C1 segment of cervical spinal cord (tissue), 14 donors: ENCODE data around the gene SIGLEC1.

Experiments used
- DNase-seq, 14 donors: peaks; one replicate each; lab custom pipeline; 2025; lab: John Stamatoyannopoulos, UW

Gene SIGLEC1

DNA sequence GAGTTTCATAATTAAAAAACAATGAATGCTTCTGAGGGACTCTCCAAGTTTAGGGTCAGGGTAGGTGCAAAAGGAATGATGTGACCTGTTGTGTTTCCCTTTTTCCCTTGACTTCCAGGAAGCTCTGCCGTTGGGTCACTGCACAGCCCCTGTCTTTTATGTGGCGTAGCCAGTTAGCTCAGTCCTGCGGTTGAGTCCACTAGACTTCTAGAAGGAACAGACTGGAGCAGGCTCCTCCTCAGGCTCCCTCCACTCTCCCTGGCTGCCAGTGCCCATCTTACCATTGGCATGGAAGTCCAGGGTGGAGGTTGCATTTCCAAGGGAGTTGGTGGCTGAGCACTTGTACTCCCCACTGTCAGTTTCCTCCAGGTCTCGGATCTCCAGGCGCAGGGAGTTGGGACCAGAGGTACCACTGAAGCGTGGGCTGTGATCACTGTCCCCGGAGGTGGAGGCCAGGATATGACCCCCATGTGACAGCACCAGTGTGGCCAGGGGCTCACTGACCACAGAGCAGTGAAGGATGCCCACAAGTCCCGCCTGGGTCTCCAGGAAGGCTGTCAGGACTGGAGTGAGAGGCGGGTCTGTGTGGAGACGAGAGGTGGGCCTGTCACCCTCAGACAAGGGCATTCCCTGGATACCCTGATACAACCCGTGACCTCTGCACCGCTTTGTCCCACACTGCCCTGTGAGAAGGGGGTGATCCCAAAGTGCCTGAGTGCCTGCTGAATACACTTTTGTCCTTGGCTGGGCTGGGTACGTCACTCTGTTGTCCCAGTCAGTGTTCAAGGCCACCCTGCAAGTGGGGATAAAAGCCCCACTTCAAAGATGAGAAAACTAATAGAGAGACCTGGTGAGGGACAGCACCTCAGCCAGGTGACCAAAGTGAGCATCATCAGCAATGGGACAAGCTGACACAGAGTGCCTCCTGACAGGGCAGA is 11.1 kb downstream of the SIGLEC1 start:
- no peak for DNase-seq

DNA sequence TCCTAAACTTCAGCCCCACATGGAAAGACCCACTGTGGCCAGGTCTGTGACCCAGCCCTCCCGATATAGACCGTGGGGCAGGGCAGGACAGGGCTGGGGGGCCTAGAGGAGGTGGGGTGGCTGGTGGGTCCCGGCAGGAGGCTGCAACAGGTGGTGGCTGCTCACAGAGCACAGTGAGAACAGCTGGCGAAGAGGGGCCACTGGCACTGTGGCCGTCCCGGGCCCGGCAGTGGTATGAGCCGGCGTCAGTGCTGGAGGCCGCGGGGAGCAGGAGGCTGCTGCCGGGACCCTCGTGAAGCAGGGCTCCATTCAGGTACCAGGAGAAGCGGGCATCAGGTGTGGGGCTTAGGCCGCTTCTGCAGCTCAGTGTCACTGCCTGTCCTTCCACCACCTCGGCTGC is 13.4 kb downstream of the SIGLEC1 start:
- no peak for DNase-seq

DNA sequence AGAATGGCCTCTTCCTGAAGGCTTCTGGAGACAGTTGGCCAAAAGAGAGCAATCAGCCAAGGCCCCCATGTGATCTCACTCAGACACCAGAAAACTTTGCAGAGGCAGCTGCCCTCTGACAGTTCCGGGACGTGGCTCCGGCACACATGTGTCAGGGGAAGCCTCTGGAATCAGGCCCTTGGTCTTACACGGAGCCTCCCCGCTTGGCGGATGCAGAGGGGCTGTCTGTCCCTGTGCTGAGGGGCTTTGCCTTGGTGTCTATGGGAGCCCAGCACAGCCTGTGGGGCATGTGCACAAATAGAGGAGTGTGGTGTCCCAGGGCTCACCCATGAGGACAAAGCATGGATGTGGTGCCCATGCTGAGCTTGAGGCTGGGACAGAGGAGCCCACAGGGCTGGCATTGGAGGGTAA is 13.8 kb downstream of the SIGLEC1 start:
- no peak for DNase-seq

DNA sequence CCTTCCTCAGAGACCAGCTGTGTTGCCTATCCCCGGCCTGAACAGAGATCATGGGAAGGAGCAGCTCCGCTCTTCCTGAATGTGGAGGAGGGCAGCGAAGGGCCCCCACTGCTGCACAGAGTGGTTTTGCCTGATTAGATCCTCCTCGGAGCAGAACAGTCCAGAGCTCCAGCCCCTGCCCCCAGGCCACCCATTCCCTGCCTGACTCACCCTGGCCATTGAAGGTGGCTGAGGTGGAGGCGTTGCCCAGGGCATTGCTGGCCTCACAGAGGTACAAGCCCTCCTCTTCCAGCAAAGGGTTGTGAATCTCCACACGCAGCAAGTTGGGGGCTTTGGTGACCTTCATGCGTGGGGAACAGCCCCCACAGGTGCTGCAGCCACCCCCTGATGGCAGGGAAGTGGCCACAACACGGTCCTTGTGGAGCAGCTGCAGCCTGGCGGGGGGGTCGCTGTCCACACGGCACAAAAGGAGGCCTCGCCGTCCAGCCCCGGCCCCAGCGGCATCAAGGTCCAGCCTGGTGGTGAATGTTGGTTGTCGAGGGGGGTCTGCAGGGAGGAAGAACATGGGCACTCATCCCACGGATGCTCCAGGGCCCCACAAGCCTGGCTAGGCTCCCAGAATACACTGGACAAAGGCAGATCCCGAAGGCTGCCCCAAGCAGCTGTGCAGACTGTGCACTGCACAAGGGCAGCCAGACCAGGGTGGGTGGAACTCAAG is 14.7 kb downstream of the SIGLEC1 start:
- no peak for DNase-seq

DNA sequence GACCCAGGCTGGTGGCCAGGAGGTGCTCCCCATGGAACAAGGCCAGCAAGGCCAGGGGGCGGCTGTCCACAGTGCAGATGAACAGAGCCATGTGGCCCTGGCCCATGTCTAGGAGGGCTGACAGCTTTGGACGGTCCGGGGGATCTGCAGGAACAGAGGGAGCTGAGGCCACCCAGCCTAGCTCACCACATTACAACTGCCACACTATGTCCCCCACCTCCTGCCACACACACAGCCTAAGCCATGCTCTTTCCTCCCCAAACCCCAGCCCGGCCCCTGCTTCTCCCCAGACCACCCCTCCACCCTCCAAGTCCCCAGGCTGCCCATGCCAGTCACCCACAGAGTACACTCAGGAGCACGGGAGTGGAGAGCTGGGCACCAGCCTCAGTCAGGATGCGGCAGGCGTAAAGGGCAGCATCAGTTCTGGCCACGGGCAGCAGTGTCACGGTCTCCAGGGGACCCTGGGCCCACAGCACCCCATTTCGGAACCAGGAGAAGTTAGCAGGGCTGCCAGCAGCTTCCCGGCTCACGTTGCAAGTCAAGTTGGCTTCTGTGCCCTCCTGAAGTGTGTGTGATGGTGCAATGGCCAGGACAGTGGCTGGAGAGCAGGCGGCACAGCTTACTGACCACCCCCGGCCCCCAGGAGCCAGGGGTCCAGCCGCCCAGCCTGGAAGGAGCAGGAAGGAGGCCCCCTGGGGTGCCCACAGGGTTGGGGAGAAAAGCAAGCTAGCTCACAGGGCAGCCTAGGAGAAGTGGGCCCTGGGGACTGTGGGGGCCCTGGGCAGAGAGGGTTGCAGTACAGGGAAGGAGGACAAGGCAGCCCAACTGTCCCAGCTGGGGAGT is 15.4 kb downstream of the SIGLEC1 start:
- DNase-seq: no peak

DNA sequence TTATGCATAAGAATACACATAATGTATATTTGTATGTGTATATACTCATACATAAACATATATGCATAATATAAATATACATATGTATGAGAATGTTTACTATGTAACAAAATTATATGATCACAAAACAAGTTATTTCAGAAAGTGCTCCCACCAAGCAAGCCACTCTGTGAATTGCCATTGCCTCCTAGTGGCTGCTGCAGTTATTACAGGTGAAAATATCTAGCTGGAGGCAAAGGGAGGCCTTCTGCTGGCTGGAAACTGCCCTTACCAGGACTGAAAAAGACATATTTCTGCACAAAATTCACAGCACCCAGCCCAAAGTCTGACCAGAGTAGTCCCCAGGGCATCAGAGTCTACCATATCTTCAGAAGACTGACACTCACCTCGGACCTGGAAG is 16.2 kb downstream of the SIGLEC1 start:
- DNase-seq: no peak

DNA sequence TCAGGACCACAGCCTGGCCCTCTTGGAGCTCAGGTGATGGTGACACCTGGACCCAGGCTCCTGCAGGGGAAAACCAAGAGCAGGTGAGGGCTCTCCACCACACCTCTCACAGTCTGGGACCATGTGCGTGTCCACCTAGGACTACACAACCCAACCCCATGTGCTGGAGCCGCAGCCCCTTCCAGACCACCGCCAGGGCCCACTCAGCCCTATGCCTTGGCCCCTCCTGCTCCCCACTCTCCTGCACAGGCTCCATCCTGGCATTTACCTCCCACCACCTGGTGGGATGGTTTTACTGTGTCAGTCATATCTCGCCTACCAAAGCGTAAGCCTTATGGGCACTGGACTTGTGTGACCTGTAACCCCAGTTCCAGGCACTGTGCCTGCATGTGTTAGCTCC is 17.5 kb downstream of the SIGLEC1 start:
- DNase-seq: no peak

DNA sequence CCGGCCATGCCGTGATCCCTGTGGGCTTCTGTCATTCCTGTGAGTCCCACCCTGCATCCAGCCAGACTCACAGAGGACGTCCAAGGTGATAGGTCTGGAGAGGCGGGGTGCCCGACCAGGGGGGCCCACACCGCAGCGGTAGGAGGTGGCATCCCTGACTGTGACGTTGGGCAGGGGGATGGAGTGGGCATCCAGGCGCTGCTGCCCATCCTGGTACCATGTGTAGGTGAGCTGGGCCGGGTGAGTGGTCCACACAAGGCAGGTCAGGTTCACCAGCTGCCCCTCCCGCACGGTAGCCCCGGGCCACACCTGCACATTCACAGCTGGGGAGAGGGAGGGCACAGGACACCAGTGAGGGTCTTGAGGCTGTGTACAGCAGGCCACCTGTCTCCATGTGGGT is 19.0 kb downstream of the SIGLEC1 start:
- DNase-seq: no peak

DNA sequence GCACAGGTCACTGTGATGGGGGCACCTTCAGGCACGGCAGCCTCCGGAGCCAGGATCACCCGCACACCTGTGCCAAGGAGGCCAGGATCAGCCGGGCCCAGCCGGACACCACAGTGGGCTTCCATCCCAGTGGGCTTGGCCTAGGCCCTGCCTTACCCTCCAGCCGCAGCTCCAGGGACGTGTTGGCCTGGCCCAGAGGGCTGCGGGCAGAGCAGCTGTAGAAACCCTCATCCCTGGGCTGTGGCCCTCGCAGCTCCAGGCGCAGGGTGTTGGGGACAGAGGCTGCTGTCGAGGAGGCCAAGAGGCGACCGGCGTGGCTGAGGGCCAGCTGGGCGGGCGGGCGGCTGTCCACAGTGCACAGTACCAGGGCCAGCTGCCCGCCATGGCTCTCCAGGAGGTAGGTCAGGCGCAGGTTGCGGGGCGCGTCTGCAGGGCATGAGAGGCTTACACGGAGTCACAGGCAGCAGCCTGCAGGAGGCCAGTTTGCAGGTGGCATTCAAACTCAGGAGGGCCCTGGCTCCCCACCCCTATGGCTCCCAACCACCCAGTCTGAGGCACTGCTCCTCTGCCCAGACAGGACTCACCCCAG is 19.6 kb downstream of the SIGLEC1 start:
- no peak for DNase-seq

DNA sequence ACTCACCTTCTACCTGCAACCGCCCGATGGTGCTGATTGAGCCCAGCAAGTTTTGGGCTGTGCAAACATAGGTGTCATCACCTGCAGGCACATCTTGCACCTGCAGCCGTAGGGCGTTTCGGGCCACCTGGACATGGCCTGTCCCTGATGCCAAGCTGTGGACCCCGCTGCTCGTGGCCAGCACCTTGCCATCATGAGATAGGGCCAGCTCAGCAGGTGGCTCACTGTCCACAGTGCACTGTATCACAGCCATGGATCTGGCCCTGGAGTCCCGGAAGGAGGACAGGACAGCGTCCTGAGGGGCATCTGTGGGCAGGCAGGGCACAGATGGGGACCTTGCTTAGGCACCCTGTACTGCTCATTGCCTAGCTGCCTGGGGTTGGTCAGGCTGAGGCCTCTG is 20.5 kb downstream of the SIGLEC1 start:
- DNase-seq: no peak

DNA sequence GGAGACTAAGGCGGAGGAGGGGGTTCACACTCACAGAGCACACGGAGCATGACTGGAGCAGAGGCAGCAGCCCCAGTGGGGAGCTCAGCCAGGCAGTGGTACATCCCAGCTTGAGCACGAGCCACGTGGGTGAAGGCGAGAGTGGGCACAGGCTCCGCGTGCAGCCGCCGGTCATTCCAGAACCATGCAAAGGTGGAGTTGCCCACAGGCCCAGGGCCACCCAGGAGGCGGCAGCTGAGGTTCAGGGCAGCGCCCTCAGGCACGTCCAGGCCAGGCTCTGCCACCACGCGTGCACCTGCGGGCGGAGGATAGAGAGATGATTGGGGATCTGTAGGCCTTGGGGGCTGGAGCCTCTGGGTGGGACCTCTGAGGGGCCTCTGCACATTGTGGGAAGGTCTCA is 21.1 kb downstream of the SIGLEC1 start:
- DNase-seq: no peak

DNA sequence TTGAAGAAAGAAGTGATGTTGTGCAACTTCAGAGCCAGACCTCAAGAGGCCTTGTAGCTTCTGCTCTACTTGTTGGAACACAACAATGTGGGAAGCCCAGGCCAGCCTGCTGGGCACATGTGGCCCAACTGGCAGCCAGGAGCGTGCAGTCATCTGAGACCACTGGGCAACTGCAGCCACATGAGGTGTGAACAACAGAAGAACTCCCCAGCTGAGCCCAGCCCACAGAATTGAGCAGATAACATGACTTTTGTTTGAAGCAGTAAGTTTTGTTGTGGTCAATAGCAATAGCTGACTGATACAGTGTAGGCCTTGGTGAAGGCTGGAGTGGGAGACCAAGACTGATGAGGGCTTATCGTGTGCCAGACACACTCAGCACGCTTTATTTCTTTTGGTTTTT is 22.0 kb downstream of the SIGLEC1 start:
- no peak for DNase-seq

DNA sequence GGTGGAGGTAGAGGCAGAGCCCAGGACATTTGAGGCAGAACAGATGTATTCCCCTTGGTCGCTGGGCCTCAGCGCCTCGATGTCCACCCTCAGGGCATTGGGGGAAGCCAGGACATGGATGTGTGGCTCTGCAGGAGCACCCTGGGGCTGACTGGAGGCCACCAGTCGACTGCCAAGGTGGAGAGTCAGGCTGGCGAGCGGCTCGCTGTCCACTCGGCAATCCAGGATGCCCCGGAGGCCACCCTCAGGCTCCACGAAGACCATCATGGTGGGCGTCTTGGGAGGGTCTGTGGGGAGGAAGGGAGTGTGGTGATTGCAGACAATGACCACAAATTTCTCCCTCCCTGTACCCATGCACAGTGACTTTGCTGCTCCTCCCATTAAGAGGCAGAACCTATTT is 22.4 kb downstream of the SIGLEC1 start:
- DNase-seq: no peak

DNA sequence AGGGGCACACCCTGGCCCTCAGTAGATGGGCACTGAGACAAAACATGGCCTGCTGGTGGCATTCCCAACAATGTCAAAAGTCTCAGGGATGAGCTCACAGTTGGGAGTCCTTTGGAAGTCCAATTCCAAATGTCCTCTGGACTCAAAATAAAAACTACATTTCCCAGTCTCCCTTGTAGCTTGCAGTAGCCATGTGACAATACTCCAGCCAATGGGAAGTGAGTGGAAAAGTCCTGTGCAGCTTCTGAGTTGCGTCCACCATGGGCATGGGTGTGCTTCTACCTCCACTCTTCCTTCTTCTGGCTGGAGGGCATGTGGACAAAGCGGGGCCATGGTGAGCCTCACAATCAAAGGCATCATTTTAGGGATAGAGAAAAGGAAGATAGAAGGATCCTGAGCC is 24.7 kb downstream of the SIGLEC1 start:
- DNase-seq: no peak

DNA sequence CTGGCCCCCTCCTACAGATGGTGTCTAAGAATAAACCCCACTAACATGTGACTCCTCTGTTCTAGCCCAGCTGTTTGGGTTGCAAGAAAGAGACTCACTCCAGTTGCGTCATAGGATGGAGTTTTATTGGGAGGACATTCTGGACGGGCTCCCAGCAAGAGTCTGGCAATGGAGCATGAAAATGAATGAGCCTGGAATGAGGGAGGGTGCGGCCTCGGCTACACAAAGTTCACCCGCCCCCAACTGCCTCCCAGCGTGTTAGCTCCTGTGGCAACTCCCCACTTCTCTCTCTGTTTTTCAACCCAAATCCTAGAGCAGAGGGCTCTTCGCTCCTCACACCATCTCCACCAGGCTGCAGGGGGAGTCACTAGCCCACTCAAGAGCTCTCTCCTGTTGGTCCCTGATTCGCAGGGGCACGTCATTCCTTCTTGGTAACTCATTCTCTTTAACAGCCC is 25.5 kb downstream of the SIGLEC1 start:
- DNase-seq: peak in 10 of 14 donors; percentile 8 to 70 (median 31)

DNA sequence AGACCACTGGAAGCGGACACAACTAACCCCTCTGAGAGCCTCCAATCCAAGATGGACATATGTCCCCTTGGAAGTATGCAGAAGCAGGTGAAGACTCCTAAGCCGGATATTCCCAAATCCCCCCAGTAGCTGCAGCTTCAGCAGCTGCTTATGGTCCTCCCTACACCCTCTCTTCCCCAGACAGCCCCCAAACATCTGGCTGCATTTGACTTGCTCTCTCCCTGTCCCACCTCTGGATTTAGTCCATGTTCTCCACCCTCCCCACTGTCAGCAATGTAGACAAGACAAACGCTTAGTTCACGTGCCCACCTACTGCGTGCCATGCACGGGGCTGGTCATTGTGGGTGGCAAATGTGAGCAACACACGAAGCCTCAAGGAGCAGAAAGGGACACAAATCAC is 26.0 kb downstream of the SIGLEC1 start:
- no peak for DNase-seq

DNA sequence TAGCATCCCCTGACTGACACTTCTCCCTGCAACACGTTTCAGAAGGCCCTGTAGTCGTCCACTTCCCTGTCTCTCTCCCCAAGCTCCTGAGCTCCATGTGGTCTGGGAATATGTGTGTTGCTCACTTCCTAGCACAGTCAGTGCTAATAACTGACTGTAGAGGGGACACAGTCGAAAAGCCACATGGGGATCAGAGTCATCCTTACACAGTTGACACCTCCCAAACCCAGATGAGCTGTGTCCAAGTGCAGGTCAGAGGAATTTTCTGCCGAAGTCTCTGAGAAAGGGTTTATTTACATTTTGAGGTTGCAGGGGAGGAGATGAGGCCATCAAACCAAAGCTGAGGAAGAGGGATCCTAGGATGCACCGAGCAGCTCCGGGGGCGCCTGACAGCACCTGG is 27.1 kb downstream of the SIGLEC1 start:
- no peak for DNase-seq

DNA sequence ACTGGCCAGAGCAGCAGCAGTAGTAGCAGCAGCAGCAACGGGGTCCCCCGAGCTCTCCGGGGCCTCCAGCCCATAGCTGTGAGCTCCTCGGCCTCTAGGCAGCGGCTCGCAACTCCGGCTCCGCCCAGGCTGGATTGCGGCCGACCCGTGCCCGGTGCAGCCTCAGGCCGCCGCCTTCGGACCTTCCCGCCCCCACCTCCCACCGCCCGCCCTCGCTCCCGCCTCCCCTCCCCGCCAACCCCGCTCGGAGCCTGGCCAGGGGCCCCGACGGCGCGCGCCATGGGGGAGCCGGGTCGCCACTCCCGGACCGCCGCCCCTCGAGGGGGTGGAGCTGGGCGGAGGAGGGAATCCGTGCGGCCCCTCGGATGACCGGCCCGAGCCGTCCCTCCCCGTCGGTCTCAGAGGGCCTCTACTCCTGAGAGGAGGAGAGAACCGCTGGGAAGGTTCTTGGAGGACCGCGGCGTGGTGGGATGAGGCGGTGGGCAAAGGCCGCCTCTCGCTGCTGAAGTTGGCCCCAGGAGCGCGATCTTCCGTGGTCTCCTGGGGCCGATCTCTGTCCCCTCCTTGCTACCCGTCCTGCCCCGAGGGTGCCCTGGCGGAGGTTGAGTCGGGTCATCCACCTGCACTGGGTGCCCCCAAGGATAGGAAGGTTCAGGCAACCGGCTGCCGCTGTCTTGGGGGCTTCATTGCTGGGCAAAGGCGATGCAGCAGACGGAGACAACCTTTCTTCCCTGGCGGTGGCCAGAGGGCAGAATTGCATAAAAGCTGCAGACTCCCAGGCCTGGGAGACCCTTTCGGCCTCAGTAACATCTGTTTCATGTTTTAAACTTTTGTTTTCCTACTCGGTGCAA is 30.2 kb downstream of the SIGLEC1 start, which contains the start of gene ADAM33:
Gene ADAM33 (minus strand): TSS at position 80 of the 851 bp plus-strand sequence. CDS start 6 bp downstream, at position 74.
- DNase-seq: peak in 1 of 14 donors; percentile 8

DNA sequence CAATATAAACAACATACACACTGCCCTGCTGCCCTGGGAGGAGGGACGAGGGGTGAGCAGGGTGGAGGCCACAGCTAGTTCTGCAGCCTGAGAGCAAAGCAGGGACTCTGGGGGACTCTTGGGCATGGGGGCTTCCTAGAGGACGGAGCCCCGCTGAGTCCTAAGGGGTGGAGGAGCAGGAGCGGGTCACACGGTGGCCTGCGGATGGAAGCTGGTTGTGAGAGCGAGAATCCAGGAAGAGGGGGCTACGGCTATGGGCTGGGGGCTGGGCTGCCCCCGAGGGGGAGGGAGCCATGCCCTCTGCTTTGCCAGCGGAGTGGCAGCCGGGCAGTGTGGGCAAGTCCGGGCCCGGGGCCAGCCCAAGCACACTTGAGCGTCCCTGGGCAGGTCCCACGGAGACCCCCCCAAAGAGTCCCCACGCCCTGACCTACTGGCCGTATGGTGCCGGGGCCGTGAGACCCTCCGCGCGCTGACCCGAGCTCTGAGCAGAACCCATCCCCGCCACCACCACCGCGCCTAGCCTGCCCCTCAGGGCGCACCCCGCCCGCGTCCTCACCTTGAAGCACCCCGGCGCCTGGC is 31.0 kb downstream of the SIGLEC1 start:
- no peak for DNase-seq
